C4-2B (cell line): ENCODE data around the gene B9D1.

ENCODE experiments used
- CTCF ChIP-seq: fragments of 450-650 bp; conservative IDR thresholded peaks from 2 replicates; pipeline ENCODE4 v1.5.1; 2017; ENCODE audit warnings: mild to moderate bottlenecking
- ZFX ChIP-seq: fragments of 450-650 bp; IDR thresholded peaks from 2 replicates; pipeline ENCODE4 v1.6.1; 2017

- no peak for TF ChIP-seq CTCF
- TF ChIP-seq ZFX, result no peak
These were observed 66.9 kb downstream of the B9D1 start for GRCh38 chr17:19295473-19296135.
